ENCODE results near the gene CLIC5.

The CLIC5 gene

DNA sequence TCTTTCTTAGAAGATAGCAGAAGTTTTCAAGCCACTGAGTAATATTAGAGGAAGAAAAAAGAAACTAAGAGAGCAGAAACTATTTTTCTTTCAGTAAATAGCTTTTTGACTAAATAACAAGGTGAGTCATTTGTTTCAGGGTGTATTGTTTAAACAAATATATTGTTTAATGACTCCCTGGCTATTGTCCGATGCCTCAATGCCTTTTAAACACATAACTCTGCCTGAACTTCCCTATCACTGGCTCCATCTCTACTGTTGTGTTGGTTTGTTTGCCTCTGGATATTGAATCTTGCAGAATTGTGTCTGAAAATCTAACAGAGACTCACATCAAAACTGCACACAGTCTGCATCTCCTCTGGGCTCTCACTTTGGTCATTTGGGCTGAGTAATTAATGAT lies 19.6 kb upstream of the CLIC5 start:
- no peak for DNase-seq (ENCODE audit: low spot score)

- DNase-seq (ENCODE audit: low spot score), result no peak
Measured at GRCh38 chr6:46032110-46032998, 16.7 kb upstream of the CLIC5 start.

DNA sequence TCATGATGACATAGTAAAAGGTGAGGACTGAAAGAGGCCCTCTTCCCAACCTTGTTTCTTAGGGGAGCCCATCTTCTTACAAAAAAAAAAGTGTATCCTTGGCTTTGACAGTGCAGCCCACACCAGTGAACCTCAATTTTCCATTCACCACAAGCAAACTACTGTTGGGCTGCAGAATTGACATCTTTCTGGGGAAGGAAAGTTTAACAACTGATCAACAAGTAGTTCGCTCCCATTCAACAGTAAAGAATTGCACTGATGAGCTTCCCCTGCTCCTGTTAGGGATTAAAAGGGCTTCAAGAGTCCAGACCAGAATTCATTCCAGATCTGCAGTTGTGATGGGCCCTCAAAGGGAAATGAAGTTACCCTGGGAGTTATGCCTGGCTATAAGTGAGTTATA lies 13.9 kb upstream of the CLIC5 start:
- DNase-seq (ENCODE audit: low spot score), result no peak

GRCh38 chr6:46026307-46026706 lies 10.6 kb upstream of the CLIC5 start:
- DNase-seq (ENCODE audit: low spot score), result no peak

GRCh38 chr6:46025573-46025972 lies 9.9 kb upstream of the CLIC5 start:
- DNase-seq (ENCODE audit: low spot score), result no peak

- no peak for DNase-seq (ENCODE audit: low spot score)
Measured at GRCh38 chr6:46024124-46024769, 8.6 kb upstream of the CLIC5 start.

GRCh38 chr6:46023216-46023915 lies 7.7 kb upstream of the CLIC5 start:
- no peak for DNase-seq (ENCODE audit: low spot score)

GRCh38 chr6:46022106-46022948 lies 6.7 kb upstream of the CLIC5 start:
- DNase-seq (ENCODE audit: low spot score), result no peak

DNA sequence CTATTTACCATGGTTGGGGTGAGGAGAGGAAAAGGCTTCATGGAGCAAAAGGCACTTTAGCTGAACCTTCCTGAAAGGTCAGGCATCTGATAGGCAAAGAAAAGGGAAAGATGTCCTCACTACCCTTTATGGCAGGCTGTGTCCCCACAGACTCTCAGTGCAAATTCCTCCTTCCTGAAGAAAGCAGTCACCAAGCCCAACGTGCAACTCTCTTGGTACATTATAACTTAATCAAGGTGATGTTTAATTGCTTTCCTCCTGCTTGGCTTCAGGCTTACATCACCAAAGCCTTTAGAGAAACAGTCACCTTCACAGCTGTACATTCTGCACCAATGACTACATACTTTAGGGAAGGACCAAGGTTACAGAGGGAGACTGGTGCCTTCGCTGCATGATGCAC lies 2.1 kb upstream of the CLIC5 start:
- DNase-seq (ENCODE audit: low spot score), result no peak

DNA sequence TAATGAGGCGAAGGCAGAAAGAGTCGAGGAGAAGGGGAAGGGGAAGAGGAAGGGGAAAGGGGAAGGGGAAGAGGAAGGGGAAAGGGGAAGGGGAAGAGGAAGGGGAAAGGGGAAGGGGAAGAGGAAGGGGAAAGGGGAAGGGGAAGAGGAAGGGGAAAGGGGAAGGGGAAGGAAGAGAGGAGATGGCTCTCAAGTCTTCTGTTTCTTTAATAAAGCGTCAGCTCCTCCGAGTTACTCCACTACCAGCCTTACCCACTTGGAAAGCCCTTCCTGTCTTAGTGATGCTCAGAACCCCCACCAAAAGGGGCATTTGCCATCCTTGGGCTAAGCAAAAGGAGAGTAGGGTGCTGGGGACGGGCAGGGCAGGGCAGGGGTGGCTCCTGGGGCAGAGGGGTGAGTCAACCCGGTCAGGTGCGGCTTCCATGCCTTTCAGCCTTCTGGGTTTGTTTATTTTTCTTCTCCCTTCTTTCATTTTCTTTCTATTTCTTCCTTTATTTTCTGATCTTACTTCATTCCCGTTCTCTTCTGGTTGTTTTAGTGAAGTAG lies 476 bp upstream of the CLIC5 start:
- no peak for DNase-seq (ENCODE audit: low spot score)

DNA sequence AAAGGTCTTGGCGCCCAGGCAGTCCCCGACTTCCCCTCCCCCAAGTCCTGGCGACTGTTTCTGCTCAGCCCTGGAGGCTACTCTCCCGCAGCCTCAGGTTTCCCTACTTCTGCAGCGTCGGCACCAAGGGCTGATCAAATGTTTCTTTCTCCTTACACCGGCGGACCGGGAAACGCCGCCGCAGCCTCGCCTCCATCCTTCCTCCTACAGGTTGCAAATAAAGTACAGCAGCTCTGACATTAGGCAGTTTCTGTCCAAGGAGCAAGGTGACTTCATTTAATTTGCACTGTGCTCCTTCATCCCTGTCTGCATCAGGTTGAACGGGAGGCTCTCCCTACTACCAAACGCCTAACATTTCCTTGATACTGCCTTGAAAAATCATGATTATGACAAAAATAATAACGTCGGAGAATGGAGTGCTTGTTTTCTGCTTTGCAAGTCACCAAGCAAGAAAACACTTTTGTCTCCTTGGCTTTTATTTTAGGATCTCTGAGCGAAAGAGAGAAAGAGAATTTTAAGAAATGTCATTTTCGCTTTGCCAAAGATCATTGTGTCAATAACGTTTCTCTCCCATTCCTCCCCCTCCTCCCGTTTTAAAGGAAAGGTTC lies 1.0 kb downstream of the CLIC5 start:
- peak; percentile 7 for DNase-seq (ENCODE audit: low spot score)

GRCh38 chr6:46014046-46014445 lies 1.6 kb downstream of the CLIC5 start:
- DNase-seq (ENCODE audit: low spot score), result no peak

DNA sequence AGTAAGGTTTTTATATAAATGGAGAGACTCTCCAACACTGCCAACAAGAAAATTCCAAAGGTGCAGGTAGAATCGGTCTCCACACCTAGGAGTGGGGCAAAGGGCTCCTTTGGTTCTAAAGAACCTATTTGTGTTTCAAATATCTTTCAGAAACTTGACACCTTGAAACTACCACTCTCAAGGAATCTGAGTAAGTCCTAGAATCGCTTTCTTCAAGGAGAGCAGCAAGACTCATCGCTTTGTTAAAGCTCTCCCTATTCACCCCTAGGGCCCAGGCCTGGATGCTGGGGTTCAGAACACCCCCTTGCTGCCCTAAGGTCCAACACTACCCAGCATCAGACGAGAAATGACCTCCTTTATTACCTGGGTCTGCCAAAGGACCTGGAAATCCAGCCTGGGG lies 2.0 kb downstream of the CLIC5 start:
- no peak for DNase-seq (ENCODE audit: low spot score)

- DNase-seq (ENCODE audit: low spot score), result no peak
Measured at GRCh38 chr6:46012834-46013233, 2.8 kb downstream of the CLIC5 start.

- peak; percentile 90 for DNase-seq (ENCODE audit: low spot score)
Measured at GRCh38 chr6:46011188-46012085, 4.2 kb downstream of the CLIC5 start.

- DNase-seq (ENCODE audit: low spot score), result no peak
Measured at GRCh38 chr6:46010771-46011170, 4.9 kb downstream of the CLIC5 start.

DNA sequence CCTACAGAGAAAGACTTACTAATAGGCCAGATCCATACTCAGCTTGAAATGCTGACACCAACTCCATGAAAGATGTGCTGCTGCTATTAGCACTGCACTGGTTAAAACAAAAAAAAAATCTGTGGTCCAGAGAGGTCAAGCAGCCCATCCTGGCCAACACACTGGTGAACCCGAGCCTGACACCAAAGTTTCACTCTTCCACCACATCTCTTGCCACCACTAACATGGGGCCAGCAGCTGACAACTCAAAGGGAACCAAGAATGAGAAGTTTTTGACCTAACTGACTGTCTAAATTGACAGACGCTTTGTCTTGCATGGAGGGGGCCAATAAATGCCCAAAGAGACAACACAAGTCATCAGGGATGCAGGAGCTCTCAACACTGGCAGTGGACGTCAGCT lies 5.4 kb downstream of the CLIC5 start:
- DNase-seq (ENCODE audit: low spot score), result no peak

DNA sequence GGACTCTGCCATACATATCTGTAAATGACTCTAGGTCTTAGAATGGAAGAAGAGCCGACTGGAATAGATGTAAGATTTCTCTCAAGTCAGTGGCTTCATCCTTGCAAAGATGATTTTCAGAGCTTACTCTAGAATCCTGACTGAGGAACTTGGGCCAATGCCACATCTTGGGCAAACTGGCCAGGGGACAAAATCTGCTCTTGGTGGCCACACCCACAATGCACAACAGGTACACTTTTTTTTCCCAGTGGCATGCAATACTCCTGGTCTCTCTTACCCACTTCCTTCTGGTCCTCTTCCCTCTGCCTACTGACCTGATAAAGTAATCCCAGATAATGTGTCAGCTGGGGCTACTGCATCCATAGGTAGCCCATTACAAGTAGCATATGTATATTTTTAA lies 13.4 kb downstream of the CLIC5 start:
- DNase-seq (ENCODE audit: low spot score), result no peak

- no peak for DNase-seq (ENCODE audit: low spot score)
Measured at GRCh38 chr6:46000905-46001304, 14.8 kb downstream of the CLIC5 start.

GRCh38 chr6:45998524-45998923 lies 17.1 kb downstream of the CLIC5 start:
- DNase-seq (ENCODE audit: low spot score), result no peak

All from SW480 (cell line).